ENCODE results near the gene PLCB1. TPM values are rescaled to one million over a fixed set of nuclear protein-coding genes. Genes with fewer than 3 reads are reported as not detected.
A peak's percentile ranks its signal among the peaks of the same experiment; 100 is the strongest.

Gene PLCB1
- total RNA-seq, 1 donor from 2014 or later: 10.7 TPM

- peaks cover 1% of the 10 kb centered on the region for H3K36me3 Mint-ChIP-seq (ENCODE audit: low read depth, unreplicated experiment)
- H2AFZ ChIP-seq (ENCODE audit: low read depth, low read length): no peak overlapping the region
- H3K4me2 ChIP-seq (ENCODE audit: low read length): no peak overlapping the region
- TF ChIP-seq EZH2 (IDR thresholded peaks at IDR 0.05; ENCODE audit: insufficient read depth, low read length): no peak
- TF ChIP-seq CTCF (IDR thresholded peaks at IDR 0.05; ENCODE audit: insufficient read depth, low read depth, low read length): no peak
- H4K20me1 ChIP-seq (ENCODE audit: insufficient read depth, low read length): no peaks in the 10 kb centered on the region
- H3K4me3 ChIP-seq (ENCODE audit: insufficient read depth, low read depth, low read length): no peak overlapping the region
- H3K27ac Mint-ChIP-seq (ENCODE audit: unreplicated experiment): no peak overlapping the region
- no peaks in the 10 kb centered on the region for H3K4me1 ChIP-seq (ENCODE audit: insufficient read depth, low read length)
- no peaks in the 10 kb centered on the region for H3K9me3 Mint-ChIP-seq (ENCODE audit: unreplicated experiment)
- H3K27me3 ChIP-seq (ENCODE audit: insufficient read depth, low read length): no peaks in the 10 kb centered on the region
- no peaks in the 10 kb centered on the region for H3K9me3 ChIP-seq (ENCODE audit: insufficient read depth, low read depth, low read length)
- peaks cover 2% of the 10 kb centered on the region for H3K27me3 Mint-ChIP-seq (ENCODE audit: low read depth, unreplicated experiment)
- H3K27ac ChIP-seq (ENCODE audit: low read depth, low read length): no peak overlapping the region
- DNase-seq (ENCODE audit: low read depth) (peak; percentile 13), FAIRE-seq (no peak)
- H3K9ac ChIP-seq (ENCODE audit: low read length): no peak overlapping the region
- H3K79me2 ChIP-seq (ENCODE audit: insufficient read depth, low read length): no peaks in the 10 kb centered on the region
- no peak overlapping the region for H3K4me3 Mint-ChIP-seq (ENCODE audit: unreplicated experiment)
- H3K4me1 Mint-ChIP-seq (ENCODE audit: low read depth, unreplicated experiment): peaks cover 12% of the 10 kb centered on the region
- no peaks in the 10 kb centered on the region for H3K36me3 ChIP-seq (ENCODE audit: insufficient read depth, low read length)
Measured at GRCh38 chr20:8183526-8183925, 51.5 kb downstream of the PLCB1 start.

GRCh38 chr20:8187740-8188139 lies 55.7 kb downstream of the PLCB1 start:
- Histone ChIP-seq H3K79me2 (ENCODE audit: insufficient read depth, low read length) (no peaks in the 10 kb centered on the region), H3K4me1 (ENCODE audit: insufficient read depth, low read length) (no peaks in the 10 kb centered on the region), H2AFZ (ENCODE audit: low read depth, low read length) (no peak overlapping the region), H3K4me2 (ENCODE audit: low read length) (no peak overlapping the region), H3K27me3 (ENCODE audit: insufficient read depth, low read length) (no peaks in the 10 kb centered on the region), H3K9me3 (ENCODE audit: insufficient read depth, low read depth, low read length) (no peaks in the 10 kb centered on the region), H4K20me1 (ENCODE audit: insufficient read depth, low read length) (no peaks in the 10 kb centered on the region), H3K27ac (ENCODE audit: low read depth, low read length) (no peak overlapping the region), H3K4me3 (ENCODE audit: insufficient read depth, low read depth, low read length) (no peak overlapping the region), H3K9ac (ENCODE audit: low read length) (no peak overlapping the region), H3K36me3 (ENCODE audit: insufficient read depth, low read length) (no peaks in the 10 kb centered on the region)
- Mint-ChIP-seq H3K4me1 (ENCODE audit: low read depth, unreplicated experiment) (peaks cover 16% of the 10 kb centered on the region), H3K36me3 (ENCODE audit: low read depth, unreplicated experiment) (peaks cover 1% of the 10 kb centered on the region), H3K4me3 (ENCODE audit: unreplicated experiment) (no peak overlapping the region), H3K9me3 (ENCODE audit: unreplicated experiment) (peaks cover under 1% of the 10 kb centered on the region), H3K27ac (ENCODE audit: unreplicated experiment) (no peak overlapping the region), H3K27me3 (ENCODE audit: low read depth, unreplicated experiment) (peaks cover 2% of the 10 kb centered on the region)
- FAIRE-seq (no peak), DNase-seq (ENCODE audit: low read depth) (peak; percentile 53)
- TF ChIP-seq CTCF (IDR thresholded peaks at IDR 0.05; ENCODE audit: insufficient read depth, low read depth, low read length): no peak
- TF ChIP-seq EZH2 (IDR thresholded peaks at IDR 0.05; ENCODE audit: insufficient read depth, low read length): no peak

- Mint-ChIP-seq H3K27me3 (ENCODE audit: low read depth, unreplicated experiment) (peaks cover 2% of the 10 kb centered on the region), H3K9me3 (ENCODE audit: unreplicated experiment) (peaks cover 3% of the 10 kb centered on the region), H3K4me3 (ENCODE audit: unreplicated experiment) (no peak overlapping the region), H3K4me1 (ENCODE audit: low read depth, unreplicated experiment) (peaks cover 8% of the 10 kb centered on the region), H3K27ac (ENCODE audit: unreplicated experiment) (no peak overlapping the region), H3K36me3 (ENCODE audit: low read depth, unreplicated experiment) (no peaks in the 10 kb centered on the region)
- H3K27ac ChIP-seq (ENCODE audit: low read depth, low read length): no peak overlapping the region
- TF ChIP-seq EZH2 (IDR thresholded peaks at IDR 0.05; ENCODE audit: insufficient read depth, low read length): no peak
- no peak for TF ChIP-seq CTCF (IDR thresholded peaks at IDR 0.05; ENCODE audit: insufficient read depth, low read depth, low read length)
- H4K20me1 ChIP-seq (ENCODE audit: insufficient read depth, low read length): no peaks in the 10 kb centered on the region
- DNase-seq (ENCODE audit: low read depth): no peak
- peaks cover 2% of the 10 kb centered on the region for H3K9me3 ChIP-seq (ENCODE audit: insufficient read depth, low read depth, low read length)
- no peak overlapping the region for H2AFZ ChIP-seq (ENCODE audit: low read depth, low read length)
- no peak overlapping the region for H3K4me2 ChIP-seq (ENCODE audit: low read length)
- H3K79me2 ChIP-seq (ENCODE audit: insufficient read depth, low read length): no peaks in the 10 kb centered on the region
- H3K9ac ChIP-seq (ENCODE audit: low read length): no peak overlapping the region
- H3K4me1 ChIP-seq (ENCODE audit: insufficient read depth, low read length): no peaks in the 10 kb centered on the region
- no peaks in the 10 kb centered on the region for H3K27me3 ChIP-seq (ENCODE audit: insufficient read depth, low read length)
- no peak overlapping the region for H3K4me3 ChIP-seq (ENCODE audit: insufficient read depth, low read depth, low read length)
- H3K36me3 ChIP-seq (ENCODE audit: insufficient read depth, low read length): no peaks in the 10 kb centered on the region
- no peak for FAIRE-seq
Measured at GRCh38 chr20:8190043-8190880, 58.2 kb downstream of the PLCB1 start.

Data from astrocyte (in vitro differentiated cells and primary cell).